Endothelial cell of umbilical vein (primary cell): ENCODE data around the gene CISD3. TPM values are rescaled to one million over a fixed set of nuclear protein-coding genes. Genes with fewer than 3 reads are reported as not detected.
A peak's percentile ranks its signal among the peaks of the same experiment; 100 is the strongest.

Experiments used
- BruUV-seq: library from RNA; stranded (reverse); fragments of 400-500 nt; replicated peaks from 2 replicates; lab custom pipeline; 2021; lab: Mats Ljungman, UMichigan
- CTCF ChIA-PET: fragments of 300-600, 350-600 bp; sonication (Branson Sonifier 250); formaldehyde crosslinking; loops from one replicate; lab custom pipeline; 2021; ENCODE audit warnings: antibody characterized with exemption, inconsistent platforms; lab: Charles Lee
- POLR2A ChIA-PET: fragments of 300-600, 350-600 bp; sonication (Branson Sonifier 250); formaldehyde crosslinking; loops from one replicate; lab custom pipeline; 2021; ENCODE audit warnings: antibody characterized with exemption, inconsistent platforms; lab: Charles Lee
- DNase-seq: peaks from one replicate; pipeline ENCODE4 v3.0.0-alpha.2; 2011; ENCODE audit warnings: low read depth, low spot score
- FAIRE-seq: peaks from 2 replicates; lab custom pipeline; 2011; peaks lifted over from hg19 to GRCh38; lab: Jason Lieb, UNC
- H2AFZ ChIP-seq: 2 replicates; pipeline ENCODE4 v1.6.0; 2012; ENCODE audit warnings: low read depth, low read length, control low read depth, inconsistent platforms
- H3K27ac ChIP-seq: 2 replicates; pipeline ENCODE4 v1.5.1; 2011; ENCODE audit warnings: low read depth, mild to moderate bottlenecking, control low read depth, low read length, moderate library complexity; ENCODE audit not compliant: insufficient read depth
- H3K27me3 ChIP-seq, 2 experiments: 2 replicates each; pipeline versions ENCODE4 v1.6.0 to v1.6.1; 2011; ENCODE audit warnings: low read length in 2 of 2, mixed read lengths in 1 of 2; ENCODE audit not compliant: control insufficient read depth in 2 of 2, insufficient read depth in 2 of 2
- H3K36me3 ChIP-seq, 2 experiments: 2 replicates in 1 of 2; 3 replicates in 1 of 2; pipeline ENCODE4 v1.5.1; 2011; ENCODE audit warnings: low read length in 2 of 2, mild to moderate bottlenecking in 1 of 2, moderate library complexity in 1 of 2; ENCODE audit not compliant: control insufficient read depth in 2 of 2, insufficient read depth in 2 of 2; ENCODE audit errors: extremely low read depth in 1 of 2
- H3K4me1 ChIP-seq: 3 replicates; pipeline ENCODE4 v1.5.1; 2011; ENCODE audit warnings: mild to moderate bottlenecking, low read length; ENCODE audit not compliant: control insufficient read depth, insufficient read depth; ENCODE audit errors: extremely low read depth
- H3K4me2 ChIP-seq: 2 replicates; pipeline ENCODE4 v1.6.1; 2011; ENCODE audit warnings: low read length, control low read depth, mixed read lengths; ENCODE audit not compliant: insufficient read depth
- H3K4me3 ChIP-seq, 3 experiments: fragments of 200-600 bp in 1 of 3; sonication (generic), shearing (Covaris generic) in 1 of 3; replicated peaks in 1 of 3; 2 replicates each; pipeline ENCODE4 v1.5.1; 2011 to 2016; ENCODE audit warnings: control low read depth in 3 of 3, low read length in 3 of 3, mild to moderate bottlenecking in 2 of 3, inconsistent platforms in 1 of 3, low read depth in 1 of 3, moderate library complexity in 1 of 3; ENCODE audit not compliant: insufficient read depth in 1 of 3
- H3K79me2 ChIP-seq: 2 replicates; pipeline ENCODE4 v1.6.0; 2012; ENCODE audit warnings: low read length, inconsistent platforms; ENCODE audit not compliant: control insufficient read depth, insufficient read depth
- H3K9ac ChIP-seq: replicated peaks from 2 replicates; pipeline ENCODE3; 2011; ENCODE audit warnings: low read length, control low read depth; ENCODE audit not compliant: insufficient read depth; ENCODE audit errors: extremely low read depth
- H3K9me1 ChIP-seq: replicated peaks from 3 replicates; pipeline ENCODE4 v1.6.0; 2011; ENCODE audit warnings: mild to moderate bottlenecking, low read length; ENCODE audit not compliant: control insufficient read depth, insufficient read depth; ENCODE audit errors: extremely low read depth
- H3K9me3 ChIP-seq: replicated peaks from 2 replicates; pipeline ENCODE4 v1.5.1; 2012; ENCODE audit warnings: low read length, inconsistent platforms; ENCODE audit not compliant: control insufficient read depth, insufficient read depth
- H4K20me1 ChIP-seq: replicated peaks from 2 replicates; pipeline ENCODE3; 2011; ENCODE audit warnings: mild to moderate bottlenecking, low read length; ENCODE audit not compliant: control insufficient read depth, insufficient read depth; ENCODE audit errors: extremely low read depth
- CTCF ChIP-seq, 2 donors: IDR thresholded peaks; 1 replicate in 1 of 2; 2 replicates in 1 of 2; pipeline ENCODE4 v1.5.1; 2011; ENCODE audit warnings: low read length in 2 of 2, mild to moderate bottlenecking in 2 of 2, moderate library complexity in 2 of 2, control low read depth in 1 of 2, inconsistent platforms in 1 of 2, low read depth in 1 of 2; ENCODE audit not compliant: insufficient read depth in 1 of 2; ENCODE audit errors: extremely low read depth in 1 of 2
- EZH2 ChIP-seq: IDR thresholded peaks from 2 replicates; pipeline ENCODE4 v1.6.1; 2012; ENCODE audit warnings: borderline replicate concordance, low read depth, mild to moderate bottlenecking, moderate library complexity, low read length, inconsistent platforms; ENCODE audit not compliant: severe bottlenecking
- FOS ChIP-seq: IDR thresholded peaks from 2 replicates; pipeline ENCODE4 v1.6.1; 2011; ENCODE audit warnings: mild to moderate bottlenecking, low read length, moderate library complexity, borderline replicate concordance; ENCODE audit not compliant: insufficient read depth
- GATA2 ChIP-seq: IDR thresholded peaks from 2 replicates; pipeline ENCODE4 v1.7.0; 2011; ENCODE audit warnings: low read depth, mild to moderate bottlenecking, moderate library complexity, mixed read lengths, low read length; ENCODE audit not compliant: insufficient read length, insufficient read depth
- JUN ChIP-seq: IDR thresholded peaks from 2 replicates; pipeline ENCODE4 v1.6.1; 2011; ENCODE audit warnings: borderline replicate concordance, low read depth; ENCODE audit not compliant: insufficient read length, insufficient read depth
- MAX ChIP-seq: IDR thresholded peaks from 2 replicates; pipeline ENCODE4 v1.6.1; 2011; ENCODE audit not compliant: insufficient read depth, insufficient read length
- MYC ChIP-seq: IDR thresholded peaks from one replicate; pipeline ENCODE4 v1.6.1; 2011; ENCODE audit warnings: mild to moderate bottlenecking, low read depth, low read length
- POLR2A ChIP-seq: IDR thresholded peaks from 2 replicates; pipeline ENCODE4 v1.6.1; 2012; ENCODE audit warnings: low read depth, mild to moderate bottlenecking, control low read depth, low read length
- POLR2AphosphoS5 ChIP-seq: IDR thresholded peaks from 2 replicates; pipeline ENCODE4 v1.6.1; 2012; ENCODE audit warnings: low read depth, mild to moderate bottlenecking, control low read depth, low read length, moderate library complexity; ENCODE audit not compliant: insufficient read depth
- dilution Hi-C: fragments of 300-500 bp; cut with MboI; formaldehyde crosslinking; loops from one replicate; pipeline ENCODE4 v1.15.0; 2019; ENCODE audit warnings: low sequenced_read_pairs; ENCODE audit not compliant: extremely low pct_ligation_motif_present
- intact Hi-C: fragments of 100-400 bp; cut with micrococcal nuclease; formaldehyde crosslinking; loops from one replicate; pipeline ENCODE4 v1.10.0; 2022
- polyA plus RNA-seq, 4 experiments: library from polyadenylated mRNA; depleted of rRNA in 3 of 4; stranded (reverse) in 3 of 4; unstranded in 1 of 4; fragments of >200 nt; gene quantifications; 2 replicates each; pipeline versions ENCODE4 v1.2.1 to v1.2.3, GENCODE V29; 2011 to 2012; ENCODE audit warnings: missing spikeins in 1 of 4
- total RNA-seq: library from RNA; stranded (reverse); gene quantifications from 2 replicates; pipeline ENCODE4 v1.2.3, GENCODE V29; 2021

CISD3 gene
- total and polyA plus RNA-seq, 2 donors (not counting 3 experiments of a cell fraction or from before 2014, with no cell fraction given) = 8.7 to 23.7 TPM

- TF ChIP-seq POLR2AphosphoS5 (no peak), FOS (no peak), CTCF (IDR thresholded peaks at IDR 0.05; ENCODE audit: extremely low read depth in 1 of 2, insufficient read depth in 1 of 2, low read depth in 1 of 2, low read length in 2 of 2) (no peak), GATA2 (no peak), EZH2 (no peak), JUN (no peak), MAX (no peak), MYC (no peak), POLR2A (no peak)
- H3K79me2 ChIP-seq = peaks cover 55% of the 10 kb centered on the region
- H3K9ac ChIP-seq = peak overlapping the region; percentile 61
- peaks cover 2% of the 10 kb centered on the region for H4K20me1 ChIP-seq
- no peaks in the 10 kb centered on the region for H3K9me1 ChIP-seq
- peak overlapping the region; percentile 28 to 80 (median 36) for H3K4me3 ChIP-seq
- intact Hi-C loops = loop anchor here (2.0 kb wide), 1 partner anchor 46 kb away; no protein-coding TSS in a partner anchor
- DNase-seq (no peak), FAIRE-seq (no peak)
- H3K4me2 ChIP-seq = peak overlapping the region; percentile 88
- no peak overlapping the region for H2AFZ ChIP-seq
- H3K9me3 ChIP-seq = no peaks in the 10 kb centered on the region
- ChIA-PET CTCF (interaction anchor here (1.1 kb wide), 1 partner anchor 13 kb away, joined by 7 read pairs; no protein-coding TSS in a partner anchor), POLR2A (no interaction called here)
- H3K4me1 ChIP-seq = peaks cover 50% of the 10 kb centered on the region
- H3K27ac ChIP-seq = peak overlapping the region; percentile 56
- no TSS peak for BruUV-seq
- dilution Hi-C loops = no loop called here
- H3K36me3 ChIP-seq = no peaks in the 10 kb centered on the region
- no peaks in the 10 kb centered on the region for H3K27me3 ChIP-seq
Observed at GRCh38 chr17:38748892-38749222, 18.7 kb downstream of the CISD3 start.
